NOMO-1 treated with dmso at 0.1 percent for 144 hours (cell line): ENCODE data around the gene CDH4.

ENCODE experiments used
- DNase-seq: peaks from one replicate; lab custom pipeline; 2025; ENCODE audit not compliant: unreplicated experiment; lab: John Stamatoyannopoulos, UW

The CDH4 gene

DNA sequence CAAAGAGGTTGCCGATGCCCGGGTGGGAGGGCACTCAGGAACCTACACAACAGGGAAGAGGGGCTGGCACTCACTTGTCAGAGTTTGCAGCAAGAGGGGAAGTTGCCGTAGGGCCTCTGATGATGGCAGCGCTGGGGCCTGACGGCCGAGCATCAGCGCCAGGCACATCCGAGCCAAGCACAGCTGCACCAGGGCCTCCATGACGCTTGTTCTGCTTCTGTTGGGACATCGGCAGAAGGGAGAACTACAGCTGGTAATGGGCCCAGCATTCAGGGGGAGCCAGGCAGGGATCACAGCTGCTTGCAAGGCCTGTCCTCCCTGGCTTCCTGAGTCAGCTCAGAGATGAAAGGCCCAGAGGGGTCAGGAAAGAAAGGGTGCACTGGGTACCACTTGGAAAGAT is 367.7 kb downstream of the CDH4 start:
- DNase-seq: no peak

DNA sequence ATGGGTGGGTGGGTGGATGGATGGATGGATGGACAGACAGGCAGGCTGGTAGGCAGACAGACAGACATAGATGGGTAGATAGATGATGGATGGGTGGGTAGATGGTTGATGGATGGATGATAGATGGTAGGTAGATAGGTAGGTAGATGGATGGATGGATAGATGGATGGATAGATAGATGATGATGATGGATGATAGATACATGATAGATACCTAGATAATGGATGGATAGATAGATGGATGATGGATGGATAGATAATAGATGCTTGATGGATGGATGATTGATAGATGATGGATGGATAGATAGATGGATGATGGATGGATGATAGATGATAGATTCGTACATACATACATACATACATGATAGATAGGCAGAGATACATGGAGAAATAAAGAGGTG is 368.1 kb downstream of the CDH4 start:
- DNase-seq: no peak

DNA sequence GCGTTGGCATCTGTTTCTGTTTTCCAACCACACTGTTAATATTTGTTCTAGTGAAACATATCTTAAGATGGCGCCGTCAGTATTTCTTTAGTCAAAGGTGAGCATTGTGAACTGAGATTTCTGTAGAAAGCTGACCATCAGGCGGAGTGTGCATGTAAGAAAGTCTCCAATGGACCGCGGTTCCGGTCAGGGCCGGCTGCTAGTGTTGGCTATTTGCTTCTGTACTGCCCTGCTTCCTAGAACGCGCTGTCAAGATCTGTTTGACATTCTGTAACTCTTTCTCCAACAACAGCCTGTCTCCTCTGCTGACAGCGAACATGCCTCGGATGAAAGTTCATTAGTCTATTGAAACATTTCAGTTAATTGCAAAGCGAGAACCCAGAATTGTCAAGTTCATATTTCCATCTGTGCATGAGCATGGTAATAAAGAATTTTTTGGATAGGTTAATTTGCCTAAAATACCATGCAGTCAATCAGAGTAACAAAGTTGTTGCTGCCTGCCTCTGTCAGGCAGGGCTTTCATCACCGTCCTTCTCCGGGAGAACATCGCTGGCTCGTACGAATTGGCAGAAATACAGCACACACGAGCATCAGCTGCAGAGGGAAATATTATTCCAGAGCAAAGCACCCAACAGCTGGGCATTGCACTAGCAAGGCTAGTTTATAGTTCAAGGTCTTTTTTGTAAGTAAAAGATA is 369.1 kb downstream of the CDH4 start:
- no peak for DNase-seq

DNA sequence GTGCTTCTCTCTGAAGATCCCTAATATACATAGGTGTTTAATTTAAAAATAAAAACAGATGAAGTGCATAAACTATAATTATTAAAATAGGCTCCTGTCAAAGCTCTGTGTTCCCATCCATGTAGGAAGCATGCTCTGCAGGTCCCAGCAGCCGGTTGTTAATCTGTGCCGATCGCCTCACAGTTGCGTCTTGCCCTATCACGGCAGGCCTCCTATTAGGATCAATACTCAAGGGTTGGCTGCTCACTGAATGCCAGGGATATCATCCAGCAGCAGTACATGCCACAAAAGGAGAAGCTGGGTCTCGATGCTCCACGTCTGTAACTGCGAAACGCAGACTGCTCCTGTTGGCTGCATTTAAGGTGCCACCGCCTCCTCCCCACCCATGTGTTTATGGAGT is 369.8 kb downstream of the CDH4 start:
- DNase-seq: no peak

DNA sequence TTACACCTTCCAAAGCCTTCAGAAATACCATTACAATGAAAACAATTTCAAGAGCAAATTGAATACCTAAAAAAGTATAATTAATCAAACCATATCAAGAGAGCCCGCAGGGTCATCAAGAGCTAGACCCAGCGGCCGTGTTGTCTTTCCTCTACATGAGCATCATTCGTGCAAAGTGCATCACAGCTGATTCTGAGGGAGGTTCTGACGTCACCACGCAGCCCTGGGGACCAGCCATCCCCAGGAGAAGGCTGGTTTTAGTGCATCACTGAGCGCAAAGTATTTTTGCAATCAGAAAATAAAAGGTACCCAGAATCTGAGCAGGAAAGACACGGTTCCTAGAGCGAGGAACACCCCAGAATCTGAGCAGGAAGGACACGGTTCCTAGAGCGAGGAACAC is 371.4 kb downstream of the CDH4 start:
- DNase-seq: no peak

DNA sequence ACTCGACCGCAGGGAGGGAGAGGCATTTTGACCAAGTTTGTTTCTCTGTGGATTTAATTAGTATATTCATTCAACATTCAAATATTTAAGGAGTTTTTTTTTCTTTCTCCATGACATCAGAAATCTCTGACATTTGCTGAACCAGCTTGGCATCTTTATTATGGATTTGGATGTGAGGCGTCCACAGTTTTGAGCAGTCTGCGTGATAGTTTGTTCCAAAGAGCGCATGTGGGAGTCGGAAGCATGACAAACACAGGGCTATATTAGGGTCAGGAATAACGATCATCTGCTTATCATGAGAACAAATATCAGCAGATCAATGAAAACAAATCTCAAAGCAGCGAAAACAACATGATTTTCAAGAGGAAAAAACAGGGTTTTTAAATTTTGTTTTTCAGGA is 373.2 kb downstream of the CDH4 start:
- DNase-seq: no peak

DNA sequence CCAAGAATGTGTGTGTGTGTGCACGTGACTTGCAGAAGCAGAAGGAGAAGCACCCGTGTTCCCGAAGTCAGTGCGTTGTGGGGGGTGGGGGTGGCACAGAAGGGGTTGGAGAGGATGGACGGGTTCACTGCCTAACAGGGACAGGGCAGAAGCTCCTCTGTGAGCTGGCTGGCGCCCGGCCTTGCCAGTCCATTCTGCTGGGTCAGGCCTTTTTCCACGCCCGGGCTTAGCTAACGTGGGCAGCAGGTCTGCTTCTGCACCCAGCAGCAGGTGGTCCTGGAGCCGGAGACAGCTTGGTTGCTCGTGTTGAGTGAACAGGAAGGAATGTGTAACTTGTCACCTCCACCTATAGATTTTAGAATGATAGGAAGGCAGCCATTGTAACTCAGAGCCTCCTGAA is 374.4 kb downstream of the CDH4 start:
- no peak for DNase-seq

DNA sequence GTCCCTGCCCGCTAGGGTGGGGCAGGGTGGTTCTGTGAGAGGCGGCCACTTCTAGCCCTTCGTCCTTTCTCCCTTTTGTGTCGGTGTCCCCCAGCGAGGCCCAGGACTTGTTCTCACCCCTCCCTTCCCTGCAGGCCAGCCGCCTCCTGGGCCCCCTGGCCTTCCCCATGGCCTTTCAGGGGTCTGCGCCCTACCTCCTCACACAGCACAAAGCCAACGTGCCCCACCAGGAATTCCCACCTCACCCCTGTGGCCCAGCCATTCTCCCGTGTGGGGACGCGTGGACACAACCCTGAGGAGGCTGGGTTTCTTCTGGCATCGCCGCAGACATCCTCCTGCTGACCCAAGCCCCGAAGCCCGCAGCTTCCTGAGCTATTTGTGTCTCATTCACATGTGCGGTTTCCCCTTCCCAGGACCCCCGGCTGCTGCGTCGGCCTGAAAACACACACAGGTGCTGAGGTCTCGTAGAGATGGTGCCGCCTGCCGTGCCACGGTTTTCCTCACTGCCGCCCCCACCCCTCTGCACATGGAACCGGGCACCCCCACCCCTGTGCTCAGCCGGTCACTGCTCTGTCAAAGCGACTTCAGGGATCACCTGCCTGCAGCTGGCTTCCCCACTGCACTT is 375.8 kb downstream of the CDH4 start:
- no peak for DNase-seq

DNA sequence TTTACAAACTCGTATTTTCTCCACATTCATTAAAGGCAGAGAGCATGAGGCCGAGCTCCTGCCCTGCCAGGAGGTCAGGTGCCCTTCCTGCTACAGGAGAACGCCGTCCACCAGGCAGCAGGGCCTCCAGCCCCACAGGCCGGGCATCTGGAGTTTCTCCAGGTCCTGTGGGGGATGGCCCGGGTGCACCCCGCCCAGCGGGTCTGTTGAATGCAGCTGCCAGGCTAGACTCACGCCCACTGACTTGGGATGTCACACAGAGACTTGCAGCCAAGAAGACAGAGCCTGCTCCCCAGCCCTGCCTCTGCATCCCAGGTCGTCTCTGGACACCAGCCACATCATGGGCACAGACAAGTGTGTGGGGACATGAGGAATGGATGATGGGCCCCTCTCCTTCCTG is 376.4 kb downstream of the CDH4 start:
- no peak for DNase-seq

DNA sequence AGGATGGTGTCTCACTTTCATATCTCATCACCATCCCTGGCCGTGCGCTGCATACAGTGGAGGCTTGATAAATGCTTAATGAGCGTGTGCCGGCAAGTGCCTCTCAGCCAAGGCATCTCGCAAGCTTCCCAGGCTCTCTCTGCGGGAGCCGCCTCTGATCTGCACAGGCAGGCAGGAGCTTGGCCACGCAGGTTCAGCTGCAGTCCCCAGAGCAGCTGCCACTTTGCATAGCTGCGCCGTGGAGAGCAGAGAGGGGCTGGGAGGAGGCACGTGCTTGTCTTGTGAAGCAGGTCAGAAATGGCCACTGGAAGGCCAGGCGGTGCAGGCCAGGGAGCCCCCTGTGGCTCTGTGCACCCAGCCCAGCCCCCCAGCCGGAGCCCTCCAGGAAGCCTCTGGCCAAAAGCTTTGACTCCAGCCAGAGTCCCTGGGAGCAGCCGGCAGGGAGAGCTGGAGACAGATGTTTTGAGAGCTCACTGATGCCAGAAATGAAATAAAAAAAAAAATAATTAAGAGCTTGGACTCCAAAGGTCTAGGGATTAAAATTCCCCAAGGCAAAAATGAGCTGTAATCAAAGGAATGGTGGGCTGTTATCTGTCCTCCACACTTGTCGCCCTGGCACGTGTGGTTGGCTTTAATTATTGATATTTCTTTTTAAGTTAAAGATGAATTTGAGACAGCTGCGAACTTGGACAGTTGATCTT is 377.0 kb downstream of the CDH4 start:
- DNase-seq: no peak

DNA sequence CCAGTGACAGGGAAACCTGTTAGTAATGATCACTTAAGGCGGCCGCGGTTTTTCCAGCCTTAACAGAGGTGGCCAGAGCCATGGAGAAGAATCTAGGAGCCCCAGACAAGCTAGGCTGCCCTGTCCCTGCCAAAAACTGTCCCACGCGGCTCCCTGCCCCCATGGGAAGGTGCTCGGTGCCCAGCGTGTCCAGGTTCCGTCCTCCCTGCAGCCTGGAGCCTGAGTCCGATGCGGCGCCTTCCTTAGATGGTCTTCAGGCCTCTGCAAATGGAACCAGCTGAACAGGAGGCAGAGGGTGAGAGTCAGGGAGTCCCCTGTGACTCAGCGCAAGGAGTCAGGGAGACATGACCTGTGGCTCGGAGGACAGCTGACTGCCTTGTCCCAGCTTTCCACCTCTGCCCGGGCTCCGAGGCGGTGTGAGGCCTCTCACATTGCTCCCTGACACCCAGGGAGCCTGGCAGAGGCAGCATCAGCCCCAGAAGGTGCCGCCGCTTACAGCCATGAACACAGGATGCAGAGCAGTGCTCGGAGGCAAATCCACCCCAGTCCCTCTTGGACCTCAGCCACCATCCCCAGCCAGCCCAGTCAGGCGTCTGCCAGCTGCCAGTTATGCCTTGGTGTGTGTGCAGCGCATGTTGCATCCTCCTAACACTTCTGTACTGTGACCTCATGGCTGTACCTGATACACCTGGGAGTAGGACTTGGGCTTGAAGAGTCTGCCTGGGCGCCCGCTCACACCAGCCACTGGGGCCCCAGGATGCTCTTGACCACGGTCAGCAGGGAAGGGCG is 377.7 kb downstream of the CDH4 start:
- DNase-seq: no peak

DNA sequence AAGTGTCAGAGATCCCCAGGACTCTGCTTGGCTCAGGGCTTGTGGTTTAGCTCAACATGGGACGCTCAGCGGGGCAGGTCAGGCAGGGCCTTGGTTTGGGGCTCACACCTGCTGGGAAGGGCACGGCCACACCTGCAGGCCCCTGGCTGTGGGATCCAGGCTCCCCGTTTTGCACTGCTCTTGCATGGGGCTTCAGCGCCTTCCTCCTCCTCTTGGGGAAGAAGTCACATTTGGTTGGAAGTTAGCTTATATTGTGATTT is 378.3 kb downstream of the CDH4 start:
- DNase-seq: no peak

DNA sequence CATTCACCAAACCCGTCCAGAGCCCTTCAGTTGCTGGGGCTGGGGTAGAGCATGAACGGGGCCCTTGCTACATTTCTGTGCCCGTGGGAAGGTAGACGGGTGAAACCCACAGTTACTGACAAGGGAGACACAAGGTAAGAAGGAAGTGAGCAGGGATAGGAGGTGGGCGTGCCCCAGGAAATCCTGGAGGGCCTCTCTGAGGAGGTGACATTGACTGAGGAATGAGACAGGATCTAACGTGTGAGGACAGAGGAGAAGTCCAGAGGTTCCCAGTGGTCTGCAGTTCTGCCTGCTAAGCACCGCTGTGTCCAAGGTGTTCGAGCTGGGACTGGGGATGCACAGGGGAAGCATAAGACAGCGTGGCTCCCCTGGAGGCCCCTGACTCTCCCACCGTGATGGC is 378.8 kb downstream of the CDH4 start:
- DNase-seq: no peak

DNA sequence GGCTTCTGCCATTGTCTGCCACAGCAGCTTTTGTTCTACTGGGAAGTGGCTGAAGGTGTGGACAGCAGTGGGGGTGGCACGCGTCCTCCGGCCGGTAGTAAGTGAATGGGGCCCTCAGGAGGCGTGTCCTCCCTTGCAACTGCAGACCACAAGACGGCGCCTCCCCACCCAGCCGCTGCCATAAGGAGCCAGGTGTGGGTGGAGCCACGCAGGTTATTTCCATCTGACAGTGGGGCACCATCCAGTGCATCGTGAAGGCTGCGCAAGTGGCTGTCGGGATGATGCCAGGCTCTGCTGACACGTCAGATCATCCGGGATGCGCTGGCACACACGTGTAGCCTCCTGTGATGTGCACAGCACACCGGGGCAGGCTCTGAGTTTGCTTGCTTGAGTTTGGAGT is 379.7 kb downstream of the CDH4 start:
- no peak for DNase-seq

DNA sequence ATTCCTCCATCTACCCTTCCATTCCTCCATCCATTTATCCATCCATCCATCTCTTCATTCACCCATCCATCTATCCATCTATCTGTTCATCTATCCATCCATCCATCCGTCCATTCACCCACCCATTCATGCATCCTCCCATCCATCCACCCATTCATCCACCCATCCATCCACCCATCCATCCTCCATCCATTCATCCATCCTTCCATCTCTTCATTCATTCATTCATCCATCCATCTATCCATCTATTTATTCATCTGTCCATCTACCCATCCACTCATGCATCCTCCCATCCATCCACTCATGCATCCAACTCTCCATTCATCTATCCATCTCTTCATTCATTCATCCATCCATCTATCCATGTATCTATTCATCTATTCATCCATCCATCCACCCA is 380.9 kb downstream of the CDH4 start:
- DNase-seq: no peak

DNA sequence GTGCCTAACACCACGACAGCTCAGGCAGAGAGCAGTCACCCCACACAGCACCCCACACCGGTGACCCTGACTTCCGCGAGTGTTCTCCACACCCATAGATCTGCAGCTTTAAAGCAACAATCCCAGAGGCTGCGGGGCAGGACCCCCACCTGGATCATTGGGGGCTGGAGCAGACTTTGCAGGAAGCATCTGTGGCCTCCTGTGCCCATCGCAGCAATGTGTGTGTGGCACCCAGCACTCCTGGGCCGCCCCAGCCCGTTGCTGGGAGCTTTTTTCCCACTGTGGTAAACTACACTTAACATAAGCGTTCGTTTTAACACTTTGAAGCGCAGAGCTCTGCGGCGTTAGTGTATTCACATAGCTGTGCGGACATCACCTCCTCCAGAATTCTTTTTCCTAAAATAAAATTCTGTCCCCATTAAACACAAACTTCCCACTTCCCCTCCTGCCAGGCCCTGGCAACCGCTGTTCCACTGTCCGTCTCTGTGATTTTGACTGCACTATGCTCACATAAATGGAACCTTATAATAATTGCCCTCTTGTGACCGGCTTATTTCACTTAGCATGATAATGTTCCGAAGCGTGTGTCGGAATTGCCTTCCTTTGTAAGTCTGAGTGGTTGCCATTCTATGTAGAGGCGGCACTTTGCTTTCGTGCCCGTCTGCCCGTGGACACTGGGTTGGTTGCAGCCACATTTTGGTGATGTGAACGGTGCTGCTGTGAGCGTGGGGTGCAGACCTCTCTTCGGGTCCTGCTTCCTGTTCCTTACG is 382.5 kb downstream of the CDH4 start:
- no peak for DNase-seq

DNA sequence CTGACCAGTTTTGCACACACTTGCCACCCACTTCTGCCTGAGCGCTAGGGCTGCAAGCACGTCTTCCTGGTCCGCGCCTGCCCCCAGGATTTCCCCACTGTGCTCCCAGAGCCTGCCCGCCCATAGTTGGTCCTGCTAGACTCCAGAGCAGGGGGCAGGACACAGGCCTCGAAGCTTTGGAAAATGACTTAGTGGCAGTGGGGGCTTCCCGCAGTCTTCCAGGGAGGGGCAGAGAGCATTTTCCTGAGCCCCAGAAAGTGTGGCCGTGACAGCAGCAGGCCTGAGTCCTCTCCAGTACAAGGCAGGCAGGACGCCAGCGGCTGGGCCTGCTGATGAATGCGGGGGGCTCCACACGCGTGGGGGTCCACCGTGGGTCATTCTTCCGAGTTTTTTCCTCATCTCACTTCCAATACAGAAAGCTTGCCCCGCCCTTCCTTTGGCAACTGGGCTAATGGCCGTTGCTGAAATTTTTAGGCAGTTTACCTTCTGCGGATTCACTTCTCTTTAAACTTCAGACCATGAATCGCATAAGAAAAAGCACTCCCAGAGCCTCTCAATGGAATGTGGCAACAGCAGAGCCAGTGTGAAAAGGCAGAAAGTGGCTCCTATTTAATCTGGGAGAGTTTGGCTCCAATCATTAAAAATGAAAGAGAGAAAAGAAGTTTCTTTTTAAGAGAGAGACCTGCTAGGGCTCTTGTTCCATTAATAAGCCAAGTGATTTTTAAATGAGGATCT is 383.8 kb downstream of the CDH4 start:
- DNase-seq: no peak

DNA sequence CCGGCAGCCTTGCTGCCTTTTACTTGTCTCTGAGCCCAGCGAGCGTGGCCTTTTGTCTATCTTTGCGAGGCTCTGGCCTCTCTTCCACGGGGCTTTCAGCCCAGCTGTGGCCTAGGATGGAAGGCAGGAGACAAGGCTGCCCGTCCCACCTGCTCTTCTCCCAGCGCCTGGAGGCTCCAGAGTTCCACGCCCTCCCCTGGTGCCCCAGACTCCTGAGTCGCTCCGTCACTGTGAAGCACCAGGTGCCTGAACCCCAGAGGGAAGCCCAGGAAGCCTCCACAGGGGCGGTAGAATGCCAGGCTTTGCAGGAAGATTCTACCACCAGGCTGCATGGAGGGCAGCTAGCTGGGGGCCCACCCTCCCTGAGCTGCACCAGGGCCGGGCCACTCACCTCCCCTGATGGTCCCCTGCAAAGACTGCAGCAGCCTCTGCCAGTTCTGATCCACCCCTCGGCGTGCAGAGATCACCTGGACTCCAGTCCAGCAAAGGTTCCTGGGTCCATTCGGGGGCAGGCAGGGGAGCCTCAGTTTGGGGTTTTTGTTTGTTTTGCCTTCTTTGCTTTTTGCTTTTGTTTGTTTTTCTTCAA is 384.6 kb downstream of the CDH4 start:
- DNase-seq: no peak

DNA sequence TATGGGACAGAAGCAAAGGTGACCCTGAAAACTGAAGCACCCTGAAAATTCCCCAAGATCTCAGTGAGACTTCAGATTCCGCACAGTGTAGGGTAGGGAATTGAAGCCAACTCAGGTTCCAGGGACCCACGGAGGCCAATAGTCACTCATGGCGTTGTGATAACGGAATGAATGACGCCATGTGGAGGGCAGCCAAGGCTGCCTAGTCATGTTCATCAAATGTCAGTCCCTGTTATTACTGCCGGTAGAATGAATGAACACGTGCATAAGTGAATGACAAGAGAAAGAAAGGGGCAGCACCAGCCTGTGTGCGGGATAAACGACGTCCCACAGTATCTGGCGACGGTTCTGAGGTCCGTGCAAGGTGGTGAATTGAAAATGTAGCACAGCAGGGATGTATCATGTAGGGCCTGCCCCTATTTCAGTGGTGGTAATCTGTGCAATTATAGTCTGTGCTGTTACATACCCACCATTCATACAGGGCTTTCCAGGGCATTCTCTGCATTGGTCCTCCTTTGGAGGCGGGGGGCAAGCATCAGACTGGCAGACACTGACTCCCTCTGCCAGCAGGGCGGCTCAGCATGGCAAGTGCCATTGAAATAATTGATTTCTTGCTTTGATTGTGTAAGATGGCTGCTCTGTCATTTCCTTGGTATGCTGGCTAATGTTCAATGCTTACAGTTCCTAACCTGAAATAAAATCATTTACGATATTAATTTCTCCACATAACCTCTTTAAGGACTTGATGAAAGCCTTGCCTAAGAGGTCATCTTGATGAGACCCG is 386.9 kb downstream of the CDH4 start:
- no peak for DNase-seq
